Measurements from ENCODE around the gene GSG1.

GRCh38 chr12:13075118-13075480 lies 28.4 kb downstream of the GSG1 start:
- TF ChIP-seq EZH2 (IDR thresholded peaks at IDR 0.05): no peak
- TF ChIP-seq, protein P1, sequence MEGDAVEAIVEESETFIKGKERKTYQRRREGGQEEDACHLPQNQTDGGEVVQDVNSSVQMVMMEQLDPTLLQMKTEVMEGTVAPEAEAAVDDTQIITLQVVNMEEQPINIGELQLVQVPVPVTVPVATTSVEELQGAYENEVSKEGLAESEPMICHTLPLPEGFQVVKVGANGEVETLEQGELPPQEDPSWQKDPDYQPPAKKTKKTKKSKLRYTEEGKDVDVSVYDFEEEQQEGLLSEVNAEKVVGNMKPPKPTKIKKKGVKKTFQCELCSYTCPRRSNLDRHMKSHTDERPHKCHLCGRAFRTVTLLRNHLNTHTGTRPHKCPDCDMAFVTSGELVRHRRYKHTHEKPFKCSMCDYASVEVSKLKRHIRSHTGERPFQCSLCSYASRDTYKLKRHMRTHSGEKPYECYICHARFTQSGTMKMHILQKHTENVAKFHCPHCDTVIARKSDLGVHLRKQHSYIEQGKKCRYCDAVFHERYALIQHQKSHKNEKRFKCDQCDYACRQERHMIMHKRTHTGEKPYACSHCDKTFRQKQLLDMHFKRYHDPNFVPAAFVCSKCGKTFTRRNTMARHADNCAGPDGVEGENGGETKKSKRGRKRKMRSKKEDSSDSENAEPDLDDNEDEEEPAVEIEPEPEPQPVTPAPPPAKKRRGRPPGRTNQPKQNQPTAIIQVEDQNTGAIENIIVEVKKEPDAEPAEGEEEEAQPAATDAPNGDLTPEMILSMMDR (IDR thresholded peaks at IDR 0.05 in 2 of 3, conservative IDR thresholded peaks at IDR 0.05 in 1 of 3; ENCODE audit: borderline replicate concordance in 1 of 3, insufficient read depth in 1 of 3, low read depth in 2 of 3, low read length in 2 of 3): no peak
- TF ChIP-seq POLR2A (IDR thresholded peaks at IDR 0.05; ENCODE audit: borderline replicate concordance, extremely low read depth, insufficient read depth, insufficient read length): no peak
- TF ChIP-seq CBX3 (IDR thresholded peaks at IDR 0.05; ENCODE audit: low read depth): no peak
- TF ChIP-seq RAD21 (IDR thresholded peaks at IDR 0.05; ENCODE audit: low read depth): no peak
- no peak for TF ChIP-seq REST (IDR thresholded peaks at IDR 0.05; ENCODE audit: low read depth)
- TF ChIP-seq ELF1 (IDR thresholded peaks at IDR 0.05; ENCODE audit: borderline replicate concordance, low read depth): no peak
- TF ChIP-seq CEBPB (IDR thresholded peaks at IDR 0.05; ENCODE audit: low read depth): no peak
- no peak for TF ChIP-seq ZFX (IDR thresholded peaks at IDR 0.05)
